K562 (cell line): Measurements from ENCODE around the gene KRTAP21-2. TPM values are rescaled to one million over a fixed set of nuclear protein-coding genes. Genes with fewer than 3 reads are reported as not detected.

Experiments used
- ATF7 ChIP-seq: fragments of 450-650 bp; IDR thresholded peaks from 2 replicates; pipeline ENCODE4 v1.7.1; 2014; ENCODE audit warnings: mild to moderate bottlenecking, moderate library complexity
- CGGBP1 ChIP-seq: fragments of 250-450 bp; sonication (Bioruptor Pico); IDR thresholded peaks from 2 replicates; pipeline ENCODE4 v1.9.0; 2021; ENCODE audit warnings: mild to moderate bottlenecking
- CUX1 ChIP-seq: fragments of 200-800 bp; sonication (Bioruptor generic); IDR thresholded peaks from 2 replicates; pipeline ENCODE4 v1.6.1; 2016; ENCODE audit warnings: missing genetic modification characterization, missing compliant biosample characterization
- HDAC8 ChIP-seq: fragments of 450-650 bp; IDR thresholded peaks from 2 replicates; pipeline ENCODE4 v1.6.1; 2016; ENCODE audit warnings: mild to moderate bottlenecking, missing genetic modification characterization, moderate library complexity, missing compliant biosample characterization
- NUFIP1 ChIP-seq: fragments of 450-650 bp; IDR thresholded peaks from 2 replicates; pipeline ENCODE4 v1.6.1; 2018; ENCODE audit not compliant: partially characterized antibody
- POLR2AphosphoS2 ChIP-seq: IDR thresholded peaks from 2 replicates; pipeline ENCODE4 v1.6.1; 2012; ENCODE audit warnings: low read length, improper control_type of control experiment
- RBM39 ChIP-seq: fragments of 200-400 bp; formaldehyde crosslinking; optimal IDR thresholded peaks from 2 replicates; pipeline ENCODE3; 2018; ENCODE audit warnings: low read depth, low read length
- TRIM25 ChIP-seq: fragments of 450-650 bp; IDR thresholded peaks from 2 replicates; pipeline ENCODE4 v1.7.0; 2016; ENCODE audit warnings: borderline replicate concordance
- ZNF436 ChIP-seq: fragments of 250-450, 450-650 bp; sonication (Bioruptor Pico); formaldehyde crosslinking; IDR thresholded peaks from 2 replicates; pipeline ENCODE4 v1.7.0; 2020; ENCODE audit warnings: mild to moderate bottlenecking
- ZNF785 ChIP-seq: fragments of 250-450 bp; sonication (Bioruptor Pico); IDR thresholded peaks from 2 replicates; pipeline ENCODE4 v1.4.0; 2020; ENCODE audit warnings: mild to moderate bottlenecking
- polyA plus RNA-seq, 8 experiments: library from polyadenylated mRNA; depleted of rRNA in 4 of 8; stranded (reverse) in 5 of 8; unstranded in 3 of 8; fragments of >200 nt; fragmentation: Nextera tagmentation in 2 of 8; fragmentation: Illumina TruSeq in 1 of 8; extraction: Ambion mirVana in 2 of 8; extraction: Trizol in 1 of 8; gene quantifications; 2 replicates each; pipeline versions ENCODE4 v1.2.1 to v1.2.3, GENCODE V29; 2011 to 2014; ENCODE audit warnings: inconsistent platforms in 1 of 8, missing spikeins in 1 of 8
- total RNA-seq, 7 experiments: library from RNA; depleted of rRNA in 6 of 7; stranded (reverse); fragments of >200 nt in 6 of 7; fragmentation: Illumina TruSeq in 2 of 7; extraction: Trizol in 2 of 7; gene quantifications; 2 replicates each; pipeline versions ENCODE4 v1.2.1 to v1.2.3, GENCODE V29; 2011 to 2021; ENCODE audit warnings: low replicate concordance in 1 of 7

KRTAP21-2 gene
- total and polyA plus RNA-seq, 9 of the 15 experiments (the other 6 are each of a cell fraction or from before 2014, with no cell fraction given), result not detected

GRCh38 chr21:30779249-30779648 is 32.2 kb upstream of the KRTAP21-2 start (continued):
- TF ChIP-seq ZNF436 (CRISPR knock-in tag) (no peak), HDAC8 (no peak), CUX1 (CRISPR knock-in tag) (no peak), CGGBP1 (no peak), TRIM25 (no peak), POLR2AphosphoS2 (no peak), RBM39 (no peak), ATF7 (no peak), NUFIP1 (no peak), ZNF785 (CRISPR knock-in tag) (no peak)
